RWPE2 (cell line): ENCODE results near the gene KLK11.

Experiments
- ATAC-seq: fragments of 200-7000 bp; cut with Tn5 transposase; 3 replicates; pipeline ENCODE4 v1.9.1; 2021; ENCODE audit warnings: low read depth
- DNase-seq: peaks from one replicate; pipeline ENCODE4 v3.0.0-alpha.2; 2020; ENCODE audit warnings: low spot score
- H3K27ac ChIP-seq: fragments of 450-650 bp; 2 replicates; pipeline ENCODE4 v1.5.1; 2017; ENCODE audit warnings: mild to moderate bottlenecking; ENCODE audit not compliant: poor library complexity, severe bottlenecking
- H3K27me3 ChIP-seq: fragments of 250-450 bp; sonication (Bioruptor Pico); 2 replicates; pipeline ENCODE4 v1.5.1; 2021; ENCODE audit warnings: mild to moderate bottlenecking, moderate library complexity; ENCODE audit not compliant: insufficient read depth, poor library complexity, severe bottlenecking
- H3K36me3 ChIP-seq: fragments of 250-450 bp; sonication (Bioruptor Pico); 2 replicates; pipeline ENCODE4 v1.5.1; 2020; ENCODE audit warnings: low read depth, mild to moderate bottlenecking, moderate library complexity
- H3K4me1 ChIP-seq: fragments of 250-450 bp; sonication (Bioruptor Pico); 2 replicates; pipeline ENCODE4 v1.5.1; 2021; ENCODE audit warnings: mild to moderate bottlenecking, moderate library complexity; ENCODE audit not compliant: insufficient read depth, poor library complexity, severe bottlenecking
- H3K4me3 ChIP-seq: fragments of 250-450 bp; sonication (Bioruptor Pico); 2 replicates; pipeline ENCODE4 v1.5.1; 2021; ENCODE audit warnings: mild to moderate bottlenecking, moderate library complexity; ENCODE audit not compliant: severe bottlenecking
- H3K9me3 ChIP-seq: fragments of 250-450 bp; sonication (Bioruptor Pico); 2 replicates; pipeline ENCODE4 v1.5.1; 2021; ENCODE audit warnings: mild to moderate bottlenecking, moderate library complexity; ENCODE audit not compliant: severe bottlenecking
- TF ChIP-seq, protein P1 (sequence below): fragments of 450-650 bp; IDR thresholded peaks from one replicate; pipeline ENCODE4 v1.5.1; 2017; ENCODE audit warnings: mild to moderate bottlenecking, moderate library complexity; ENCODE audit not compliant: poor library complexity, severe bottlenecking

The KLK11 gene

DNA sequence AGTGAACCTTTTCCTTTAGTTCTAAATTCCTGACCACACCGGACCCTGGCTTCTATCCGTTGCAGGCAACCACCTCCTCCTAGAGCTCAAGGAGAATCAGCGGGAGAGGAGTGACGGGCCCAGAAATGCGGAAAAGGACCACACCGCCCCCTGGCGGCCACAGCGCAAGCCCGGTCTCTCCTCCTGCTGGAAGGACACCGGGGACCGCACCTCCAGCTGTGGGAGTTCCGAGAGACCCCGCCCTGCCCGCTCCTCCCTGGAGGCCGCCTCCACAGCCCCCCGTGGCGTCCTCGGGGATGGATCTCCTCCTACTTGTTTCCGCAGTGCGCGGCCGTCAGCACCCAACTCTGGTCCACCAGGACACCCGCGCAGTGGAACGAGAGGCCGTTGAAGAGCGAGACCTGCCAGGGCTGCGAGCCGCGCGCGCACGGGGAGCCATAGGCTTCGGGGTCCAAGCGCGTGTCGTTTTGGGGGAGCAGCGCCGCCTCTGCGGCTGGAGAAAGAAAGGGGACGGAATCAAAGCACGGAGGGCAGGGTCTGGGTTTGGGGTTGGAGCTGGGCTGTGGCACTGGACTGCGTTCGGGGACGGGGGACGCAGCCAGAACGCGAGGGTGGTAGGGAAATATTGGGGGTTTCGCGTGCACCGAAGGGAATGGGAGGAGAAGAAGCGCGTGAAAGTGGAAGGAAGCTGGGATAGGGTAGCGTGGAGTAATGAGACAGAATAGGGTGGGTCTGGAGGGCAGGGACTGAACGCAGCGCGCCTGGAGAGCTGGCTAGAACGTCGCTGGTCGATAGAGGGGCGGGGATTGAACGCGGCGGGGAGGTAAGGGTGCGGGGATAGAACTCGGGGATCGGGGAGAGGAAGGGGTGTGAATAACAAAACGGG is 9.4 kb downstream of the KLK11 start:
- Histone ChIP-seq H3K36me3 (no peaks in the 10 kb centered on the region), H3K27ac (no peak overlapping the region), H3K9me3 (no peaks in the 10 kb centered on the region), H3K4me1 (no peaks in the 10 kb centered on the region), H3K27me3 (peaks cover 31% of the 10 kb centered on the region), H3K4me3 (peak overlapping the region; percentile 22)
- ATAC-seq: peak; percentile 70
- peak; percentile 74 for DNase-seq
- TF ChIP-seq, protein P1, sequence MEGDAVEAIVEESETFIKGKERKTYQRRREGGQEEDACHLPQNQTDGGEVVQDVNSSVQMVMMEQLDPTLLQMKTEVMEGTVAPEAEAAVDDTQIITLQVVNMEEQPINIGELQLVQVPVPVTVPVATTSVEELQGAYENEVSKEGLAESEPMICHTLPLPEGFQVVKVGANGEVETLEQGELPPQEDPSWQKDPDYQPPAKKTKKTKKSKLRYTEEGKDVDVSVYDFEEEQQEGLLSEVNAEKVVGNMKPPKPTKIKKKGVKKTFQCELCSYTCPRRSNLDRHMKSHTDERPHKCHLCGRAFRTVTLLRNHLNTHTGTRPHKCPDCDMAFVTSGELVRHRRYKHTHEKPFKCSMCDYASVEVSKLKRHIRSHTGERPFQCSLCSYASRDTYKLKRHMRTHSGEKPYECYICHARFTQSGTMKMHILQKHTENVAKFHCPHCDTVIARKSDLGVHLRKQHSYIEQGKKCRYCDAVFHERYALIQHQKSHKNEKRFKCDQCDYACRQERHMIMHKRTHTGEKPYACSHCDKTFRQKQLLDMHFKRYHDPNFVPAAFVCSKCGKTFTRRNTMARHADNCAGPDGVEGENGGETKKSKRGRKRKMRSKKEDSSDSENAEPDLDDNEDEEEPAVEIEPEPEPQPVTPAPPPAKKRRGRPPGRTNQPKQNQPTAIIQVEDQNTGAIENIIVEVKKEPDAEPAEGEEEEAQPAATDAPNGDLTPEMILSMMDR: peak; percentile 91

DNA sequence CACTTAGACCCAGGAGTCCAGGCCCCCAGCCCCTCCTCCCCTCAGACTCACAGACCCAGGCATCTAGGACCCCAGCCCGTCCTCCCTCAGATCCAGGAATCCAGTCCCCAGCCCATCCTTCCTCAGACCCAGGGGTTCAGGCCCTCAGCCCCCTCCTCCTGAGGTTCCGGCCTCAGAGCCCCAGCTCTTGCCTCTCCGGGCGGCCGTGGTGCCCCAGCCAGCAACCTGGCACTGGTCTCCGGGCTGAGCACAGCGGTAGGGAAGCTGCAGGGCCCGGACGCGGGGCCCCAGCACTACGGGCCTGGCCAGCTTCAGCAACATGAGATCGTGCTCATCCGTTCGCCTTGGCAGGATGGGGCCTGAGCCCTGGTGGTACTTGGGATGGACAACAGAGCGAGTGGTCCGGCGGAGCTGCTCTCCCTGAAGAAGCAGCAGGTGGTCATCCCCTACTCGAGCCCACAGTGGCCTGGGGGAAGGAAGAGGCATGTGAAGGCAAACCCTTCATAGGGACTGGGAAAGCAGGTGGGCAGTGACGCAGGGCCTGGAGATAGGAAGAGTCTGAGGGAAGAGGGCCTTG is 10.6 kb downstream of the KLK11 start:
- Histone ChIP-seq H3K27me3 (peaks cover 31% of the 10 kb centered on the region), H3K36me3 (no peaks in the 10 kb centered on the region), H3K4me1 (peaks cover 2% of the 10 kb centered on the region), H3K27ac (no peak overlapping the region), H3K9me3 (no peaks in the 10 kb centered on the region), H3K4me3 (no peak overlapping the region)
- ATAC-seq: no peak
- no peak for DNase-seq
- TF ChIP-seq, protein P1: no peak

DNA sequence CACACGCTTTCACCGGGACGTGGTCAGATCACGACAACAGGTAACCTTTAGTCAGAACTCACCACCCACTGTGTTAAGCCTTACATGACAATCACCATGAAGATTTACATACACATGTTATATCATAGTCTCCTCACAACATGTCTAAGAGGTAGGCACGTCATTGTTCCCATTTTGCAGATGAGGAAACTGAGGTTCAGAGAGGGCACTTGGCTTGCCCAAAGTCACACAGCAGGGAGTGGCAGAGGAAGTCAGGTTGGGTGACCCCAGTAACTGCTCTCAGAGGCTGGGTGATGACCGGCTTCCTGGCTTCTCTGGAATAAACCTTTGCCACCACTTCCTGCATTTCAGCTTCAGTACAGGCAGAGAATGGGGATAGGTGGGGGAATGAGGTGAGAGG is 12.2 kb downstream of the KLK11 start:
- H3K27ac ChIP-seq: no peak overlapping the region
- H3K36me3 ChIP-seq: no peaks in the 10 kb centered on the region
- no peaks in the 10 kb centered on the region for H3K9me3 ChIP-seq
- TF ChIP-seq, protein P1: no peak
- no peak overlapping the region for H3K4me3 ChIP-seq
- H3K27me3 ChIP-seq: peaks cover 22% of the 10 kb centered on the region
- ATAC-seq (no peak), DNase-seq (no peak)
- peaks cover 17% of the 10 kb centered on the region for H3K4me1 ChIP-seq

DNA sequence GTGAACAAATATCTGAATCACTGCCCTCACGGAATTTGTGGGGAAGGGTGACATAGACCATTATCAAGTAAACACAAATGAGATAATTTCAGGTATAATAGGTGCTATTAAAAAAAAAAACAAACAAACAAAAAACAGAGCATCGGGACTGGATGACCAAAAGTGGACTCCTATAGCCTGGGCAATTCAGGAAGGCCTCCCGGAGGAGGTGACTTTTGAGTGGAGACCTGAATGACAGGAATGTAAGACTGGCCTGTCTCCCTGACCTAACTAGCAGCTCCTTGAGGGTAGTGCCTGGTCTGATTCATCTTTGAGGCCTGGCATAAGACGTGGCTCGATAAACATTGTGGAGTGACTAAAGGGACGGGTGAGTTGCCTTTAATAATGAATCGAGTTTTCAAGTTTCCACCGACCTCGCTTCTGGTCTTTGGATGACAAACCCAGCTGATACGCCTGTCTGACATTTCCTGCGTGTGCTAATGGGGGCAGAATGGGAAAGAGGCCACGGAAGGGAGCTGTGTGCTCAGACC is 13.7 kb downstream of the KLK11 start:
- H3K9me3 ChIP-seq: no peaks in the 10 kb centered on the region
- no peak for ATAC-seq
- H3K4me3 ChIP-seq: no peak overlapping the region
- DNase-seq: no peak
- H3K36me3 ChIP-seq: no peaks in the 10 kb centered on the region
- H3K27ac ChIP-seq: no peak overlapping the region
- peaks cover 17% of the 10 kb centered on the region for H3K4me1 ChIP-seq
- H3K27me3 ChIP-seq: peaks cover 10% of the 10 kb centered on the region
- TF ChIP-seq, protein P1: no peak
